ENCODE measurements around the gene ZSWIM4. TPM values are rescaled to one million over a fixed set of nuclear protein-coding genes. Genes with fewer than 3 reads are reported as not detected.

Gene ZSWIM4
- total RNA-seq, 2 donors from 2014 or later = 4.2 to 5.3 TPM

DNA sequence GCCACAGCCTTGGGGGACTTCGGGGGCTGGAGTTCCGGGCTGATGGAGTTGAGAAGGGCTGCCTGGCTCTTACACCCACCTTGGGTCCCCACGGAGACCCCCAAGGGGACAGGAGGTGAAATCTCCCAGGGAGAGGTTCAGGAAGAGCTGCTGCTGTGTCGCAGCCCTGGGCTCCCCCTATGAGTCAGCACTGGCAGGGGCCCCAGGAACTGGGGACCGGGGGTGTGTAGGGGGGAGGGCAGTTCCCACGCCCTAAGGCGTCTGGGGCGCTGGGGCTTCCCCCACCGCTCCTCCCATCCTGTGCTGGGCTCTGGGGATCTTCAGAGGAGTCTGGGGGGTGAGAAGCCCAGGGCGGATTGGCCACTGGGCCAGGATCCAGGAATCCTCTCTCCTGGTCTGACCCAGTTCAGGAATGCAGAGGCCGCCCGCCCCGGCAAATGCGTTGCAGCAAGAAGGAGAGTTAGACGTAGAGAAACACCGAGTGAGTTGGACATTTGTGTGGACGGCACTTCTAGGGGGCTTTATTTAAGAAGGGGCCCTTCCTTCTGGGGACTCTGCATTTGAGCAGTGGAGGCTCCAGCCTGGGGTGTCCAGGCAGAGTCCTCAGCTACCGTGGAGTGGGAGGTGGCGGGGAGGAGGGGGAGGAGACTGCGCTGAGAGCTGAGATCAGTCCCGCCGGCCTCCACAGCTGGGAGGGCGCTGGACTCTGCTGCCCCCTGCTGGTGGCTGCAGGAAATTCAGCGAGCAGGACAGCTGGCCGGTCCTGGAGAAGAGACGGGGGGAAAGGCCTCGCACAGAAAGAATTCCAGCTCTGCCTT, 66.7 kb downstream of the ZSWIM4 start:
- H3K27me3 Mint-ChIP-seq = peaks cover 22% of the 10 kb centered on the region
- H3K4me3 Mint-ChIP-seq = peak overlapping the region; percentile 97
- peak; percentile 91 for ATAC-seq
- peaks cover 9% of the 10 kb centered on the region for H3K36me3 Mint-ChIP-seq (ENCODE audit: low read depth)
- DNase-seq = peak; percentile 83 to 91 (median 86)
- H3K9me3 ChIP-seq (ENCODE audit: control insufficient read depth, low read length, poor library complexity, severe bottlenecking) = no peaks in the 10 kb centered on the region
- peak overlapping the region; percentile 99 for H3K27ac Mint-ChIP-seq
- peaks cover 38% of the 10 kb centered on the region for H3K4me1 Mint-ChIP-seq

DNA sequence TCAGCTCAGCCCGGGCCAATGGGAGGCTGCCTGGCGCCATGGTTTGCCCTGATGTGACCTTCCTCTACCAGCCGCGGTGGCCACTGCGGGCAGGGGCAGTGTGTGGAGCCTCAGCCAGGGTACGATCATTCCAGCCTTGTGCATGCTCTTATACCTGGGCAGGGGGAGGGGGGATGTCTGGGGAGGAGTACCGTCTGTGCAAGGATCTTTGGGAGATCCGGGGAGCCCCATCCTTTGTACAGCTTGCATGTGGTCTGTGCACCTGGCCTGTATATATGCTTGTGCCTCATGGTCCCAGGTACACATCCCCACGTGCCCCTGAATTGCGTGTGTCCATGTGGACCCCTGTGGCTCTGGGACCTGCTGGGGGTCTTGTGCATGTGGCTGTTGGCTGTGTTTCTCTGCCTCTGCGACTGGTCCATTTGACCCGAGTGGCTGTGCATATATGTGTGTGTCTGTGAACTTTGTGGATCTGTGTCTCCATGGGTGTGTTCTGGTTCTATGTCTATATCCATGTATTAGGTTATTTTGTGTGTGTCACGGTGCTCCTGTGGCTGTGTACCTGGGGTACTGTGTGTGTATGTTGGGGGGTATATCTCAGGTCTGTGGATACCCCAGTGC, 68.9 kb downstream of the ZSWIM4 start:
- H3K9me3 ChIP-seq (ENCODE audit: control insufficient read depth, low read length, poor library complexity, severe bottlenecking) = no peaks in the 10 kb centered on the region
- ATAC-seq (no peak), DNase-seq (no peak)
- H3K27me3 Mint-ChIP-seq = peaks cover 33% of the 10 kb centered on the region
- H3K4me1 Mint-ChIP-seq = peaks cover 40% of the 10 kb centered on the region
- H3K36me3 Mint-ChIP-seq (ENCODE audit: low read depth) = peaks cover 11% of the 10 kb centered on the region
- H3K4me3 Mint-ChIP-seq = peak overlapping the region; percentile 87
- peak overlapping the region; percentile 45 for H3K27ac Mint-ChIP-seq

DNA sequence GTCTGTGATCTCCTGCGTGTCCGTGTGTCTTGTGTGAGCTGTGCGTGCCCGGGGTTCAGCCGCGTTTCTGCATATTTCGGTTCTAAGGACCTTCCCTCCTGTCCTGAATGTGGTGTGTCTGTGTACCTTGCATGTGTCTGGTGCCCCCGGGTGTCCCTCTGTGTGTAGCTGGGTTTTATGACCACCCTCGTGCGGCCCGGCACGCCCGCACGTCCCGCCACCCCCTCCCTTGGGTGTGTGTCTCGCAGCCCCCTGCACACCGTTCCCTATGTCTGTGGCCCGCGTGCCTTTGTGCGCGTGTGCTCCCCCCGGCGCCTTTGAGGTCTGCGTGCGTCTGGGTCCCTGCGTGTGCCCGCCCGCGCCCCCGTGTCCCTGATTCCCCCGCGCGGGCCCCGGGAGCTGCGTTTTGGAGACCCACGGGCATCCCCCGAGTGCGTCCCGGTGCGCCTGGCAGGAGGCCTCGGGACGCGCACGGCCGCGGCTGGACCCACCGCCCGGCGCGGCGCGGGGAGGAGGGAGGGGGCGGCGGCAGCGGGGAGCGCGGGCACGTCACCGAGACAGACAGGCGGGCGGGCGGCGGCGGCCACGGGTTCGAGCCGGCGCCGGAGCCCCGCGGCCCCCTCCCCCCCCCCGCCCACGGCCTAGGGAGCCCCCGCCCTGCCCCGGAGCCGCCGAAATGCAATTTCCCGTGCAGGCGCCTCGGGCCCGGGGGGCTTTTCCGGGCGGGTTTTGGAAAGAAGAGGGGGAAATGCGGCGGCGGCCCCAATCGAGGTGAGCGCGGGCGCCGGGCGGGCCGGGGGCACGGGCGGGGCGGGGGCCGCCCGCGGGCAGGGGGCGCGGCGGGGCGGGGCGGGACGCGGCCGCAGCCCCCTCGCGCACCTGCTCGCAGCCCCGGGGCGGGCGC, 69.7 kb downstream of the ZSWIM4 start:
- Mint-ChIP-seq H3K27ac (peak overlapping the region; percentile 45), H3K4me3 (peak overlapping the region; percentile 87)
- DNase-seq = no peak

DNA sequence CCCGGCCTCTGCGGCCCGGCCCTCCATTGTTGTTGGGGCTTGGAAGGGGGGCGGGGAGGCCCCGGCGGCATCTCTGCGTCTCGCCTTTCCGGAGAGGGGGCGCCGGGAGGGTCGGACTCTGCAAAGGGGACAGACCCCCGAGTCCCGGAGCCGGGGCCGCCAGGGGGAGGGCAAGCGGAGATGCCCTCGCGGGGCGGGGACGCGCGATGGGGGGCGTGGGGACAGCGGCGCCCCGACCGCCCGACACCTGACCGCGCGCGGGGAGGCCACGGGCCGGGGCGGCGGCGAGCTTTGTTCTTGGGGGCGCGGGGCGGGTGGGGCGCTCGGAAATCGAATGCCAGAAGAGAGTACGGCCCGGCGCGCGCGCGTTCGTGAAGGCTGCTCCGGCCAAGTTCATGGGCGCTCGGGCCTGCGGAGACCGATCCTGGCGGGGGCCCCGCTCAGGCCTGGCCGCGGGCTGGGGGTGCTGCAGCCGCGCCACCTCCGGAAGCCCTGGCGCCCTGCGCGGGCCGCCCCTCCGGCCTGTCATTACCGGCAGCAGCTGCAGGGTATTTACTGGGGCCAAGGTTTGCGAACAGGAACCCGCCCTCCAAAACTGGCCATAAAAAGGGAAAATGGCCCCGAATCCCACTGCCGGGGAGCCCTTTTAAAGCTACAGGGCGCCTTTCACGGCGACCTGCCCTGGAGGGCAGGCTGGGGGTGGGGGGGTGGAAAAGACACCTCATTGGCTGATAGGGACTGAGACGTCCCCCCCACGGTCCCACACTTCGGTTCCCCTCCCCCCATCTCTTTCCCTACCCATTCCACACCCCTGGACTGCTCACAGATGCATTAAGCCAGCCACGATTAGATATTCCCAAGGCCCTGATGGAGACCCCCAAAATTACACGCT, 70.6 kb downstream of the ZSWIM4 start:
- peaks cover 34% of the 10 kb centered on the region for H3K4me1 Mint-ChIP-seq
- peak overlapping the region; percentile 87 for H3K4me3 Mint-ChIP-seq
- DNase-seq (no peak), ATAC-seq (no peak)
- no peaks in the 10 kb centered on the region for H3K9me3 ChIP-seq (ENCODE audit: control insufficient read depth, low read length, poor library complexity, severe bottlenecking)
- peaks cover 33% of the 10 kb centered on the region for H3K27me3 Mint-ChIP-seq
- peaks cover 11% of the 10 kb centered on the region for H3K36me3 Mint-ChIP-seq (ENCODE audit: low read depth)
- H3K27ac Mint-ChIP-seq = peak overlapping the region; percentile 29

More for the DNA sequence above, 69.7 kb downstream of the ZSWIM4 start:
- Mint-ChIP-seq H3K36me3 (ENCODE audit: low read depth) (peaks cover 11% of the 10 kb centered on the region), H3K27me3 (peaks cover 33% of the 10 kb centered on the region), H3K4me1 (peaks cover 36% of the 10 kb centered on the region)
- no peaks in the 10 kb centered on the region for H3K9me3 ChIP-seq (ENCODE audit: control insufficient read depth, low read length, poor library complexity, severe bottlenecking)
- no peak for ATAC-seq

DNA sequence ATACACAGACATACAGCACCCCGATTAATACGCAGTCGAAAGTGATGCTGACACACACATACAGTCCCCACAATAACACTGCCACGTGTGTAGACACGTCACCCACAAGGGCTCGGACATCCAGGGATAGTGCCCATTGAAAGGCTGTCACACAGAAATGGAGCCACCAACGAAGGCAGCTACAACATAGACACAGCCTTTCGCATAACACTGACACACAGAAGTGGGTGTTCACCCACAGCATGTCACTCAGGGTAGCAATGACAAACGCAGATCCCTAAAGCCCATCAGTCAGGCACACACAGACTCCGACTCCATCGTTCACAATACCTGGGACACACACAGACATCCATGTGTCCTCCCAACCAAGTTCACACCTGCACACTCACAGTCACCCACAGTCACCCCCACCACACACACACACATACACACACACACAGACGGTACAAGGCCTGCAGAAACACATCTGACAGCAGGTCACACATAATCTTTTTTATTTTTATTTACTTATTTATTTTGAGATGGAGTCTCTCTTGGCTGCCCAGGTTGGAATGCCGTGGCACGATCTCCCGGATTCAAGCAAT, 71.3 kb downstream of the ZSWIM4 start:
- no peaks in the 10 kb centered on the region for H3K9me3 ChIP-seq (ENCODE audit: control insufficient read depth, low read length, poor library complexity, severe bottlenecking)
- Mint-ChIP-seq H3K36me3 (ENCODE audit: low read depth) (peaks cover 11% of the 10 kb centered on the region), H3K4me3 (peak overlapping the region; percentile 85), H3K27ac (peak overlapping the region; percentile 29), H3K4me1 (peaks cover 29% of the 10 kb centered on the region), H3K27me3 (peaks cover 33% of the 10 kb centered on the region)
- ATAC-seq (no peak), DNase-seq (no peak)

DNA sequence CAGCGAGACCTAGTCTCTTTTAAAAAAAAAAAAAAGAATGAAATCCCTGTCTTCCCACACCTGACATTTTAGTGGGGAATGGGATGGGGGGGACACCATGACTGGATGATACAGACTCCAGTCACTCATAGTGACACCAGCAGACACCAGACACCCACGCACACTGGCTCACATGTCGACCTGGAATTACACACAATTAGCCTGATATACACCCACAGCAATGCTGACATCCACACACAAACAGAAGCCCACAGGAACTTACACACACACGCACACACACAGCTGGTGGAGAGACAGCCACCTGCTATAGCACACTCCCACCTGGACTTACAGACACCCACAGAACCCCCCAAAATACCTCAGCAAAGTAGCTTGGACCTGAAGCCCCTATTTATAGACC, 73.4 kb downstream of the ZSWIM4 start:
- ATAC-seq (no peak), DNase-seq (no peak)
- Mint-ChIP-seq H3K4me3 (no peak overlapping the region), H3K4me1 (peaks cover 24% of the 10 kb centered on the region), H3K36me3 (ENCODE audit: low read depth) (peaks cover 11% of the 10 kb centered on the region), H3K27me3 (peaks cover 31% of the 10 kb centered on the region), H3K27ac (no peak overlapping the region)
- no peaks in the 10 kb centered on the region for H3K9me3 ChIP-seq (ENCODE audit: control insufficient read depth, low read length, poor library complexity, severe bottlenecking)

DNA sequence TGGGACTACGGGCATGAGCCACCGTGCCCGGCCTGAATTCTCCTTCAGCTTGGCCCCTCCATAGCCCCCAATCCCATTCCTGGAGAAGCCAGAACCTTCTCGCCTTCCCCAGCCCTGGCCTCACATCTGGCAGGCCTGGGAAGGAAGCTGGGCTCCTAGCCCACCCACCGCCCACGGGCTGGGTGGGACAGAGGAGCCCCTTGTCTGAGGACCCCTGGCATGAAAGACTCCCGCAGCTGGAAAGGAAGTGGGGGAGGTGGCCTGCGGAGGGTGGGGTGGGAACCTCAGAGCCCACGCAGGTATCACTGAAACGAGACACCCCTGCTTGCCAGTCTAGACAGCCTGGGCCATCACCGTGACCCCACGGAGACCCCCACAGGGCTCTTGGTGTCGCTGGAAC, 74.0 kb downstream of the ZSWIM4 start:
- no peak overlapping the region for H3K27ac Mint-ChIP-seq
- peaks cover 28% of the 10 kb centered on the region for H3K27me3 Mint-ChIP-seq
- no peak overlapping the region for H3K4me3 Mint-ChIP-seq
- H3K36me3 Mint-ChIP-seq (ENCODE audit: low read depth) = peaks cover 11% of the 10 kb centered on the region
- ATAC-seq (no peak), DNase-seq (no peak)
- H3K4me1 Mint-ChIP-seq = peaks cover 18% of the 10 kb centered on the region
- no peaks in the 10 kb centered on the region for H3K9me3 ChIP-seq (ENCODE audit: control insufficient read depth, low read length, poor library complexity, severe bottlenecking)

DNA sequence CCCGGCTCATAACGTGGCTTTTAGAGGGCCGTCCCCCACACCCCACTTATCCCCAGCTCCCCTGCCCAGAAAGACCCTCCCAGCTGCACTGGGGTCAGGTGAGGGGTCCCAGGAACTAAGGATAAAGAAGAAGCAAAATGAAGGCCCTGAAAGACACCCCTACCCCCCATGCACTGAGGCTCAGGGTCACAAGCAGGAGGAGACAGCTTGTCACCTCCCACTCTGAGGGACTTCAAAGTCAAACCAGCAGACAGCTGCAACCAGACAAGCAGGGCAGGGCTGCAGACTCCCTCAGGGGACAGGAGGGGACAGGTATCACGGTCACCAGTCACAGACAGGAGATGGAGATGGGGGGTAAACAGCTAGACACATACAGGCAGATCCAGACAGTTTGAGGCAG, 75.6 kb downstream of the ZSWIM4 start:
- Mint-ChIP-seq H3K27me3 (peaks cover 28% of the 10 kb centered on the region), H3K36me3 (ENCODE audit: low read depth) (peaks cover 7% of the 10 kb centered on the region), H3K4me1 (peaks cover 14% of the 10 kb centered on the region), H3K4me3 (no peak overlapping the region), H3K27ac (no peak overlapping the region)
- ATAC-seq (no peak), DNase-seq (no peak)
- H3K9me3 ChIP-seq (ENCODE audit: control insufficient read depth, low read length, poor library complexity, severe bottlenecking) = no peaks in the 10 kb centered on the region

DNA sequence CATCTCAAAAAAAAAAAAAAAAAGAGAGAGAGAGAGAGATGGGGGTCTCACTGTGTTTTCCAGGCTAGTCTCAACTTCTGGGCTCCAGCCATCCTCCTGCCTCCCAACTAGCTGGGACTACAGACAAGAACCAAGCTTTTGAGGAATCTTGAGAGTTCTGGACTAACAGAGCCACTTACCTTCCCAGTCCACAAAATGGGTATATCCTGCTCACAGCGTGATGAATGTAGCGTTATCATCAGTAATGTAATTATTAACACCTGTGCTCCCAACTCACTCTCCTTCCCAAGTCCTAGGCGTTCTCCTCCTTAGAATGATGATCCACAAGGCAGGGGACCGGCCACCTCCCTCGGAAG, 77.1 kb downstream of the ZSWIM4 start:
- ATAC-seq = no peak
- Mint-ChIP-seq H3K27me3 (peaks cover 15% of the 10 kb centered on the region), H3K4me1 (peaks cover 7% of the 10 kb centered on the region), H3K4me3 (peak overlapping the region; percentile 64), H3K27ac (no peak overlapping the region), H3K36me3 (ENCODE audit: low read depth) (peaks cover 2% of the 10 kb centered on the region)
- H3K9me3 ChIP-seq (ENCODE audit: control insufficient read depth, low read length, poor library complexity, severe bottlenecking) = no peaks in the 10 kb centered on the region
- no peak for DNase-seq

DNA sequence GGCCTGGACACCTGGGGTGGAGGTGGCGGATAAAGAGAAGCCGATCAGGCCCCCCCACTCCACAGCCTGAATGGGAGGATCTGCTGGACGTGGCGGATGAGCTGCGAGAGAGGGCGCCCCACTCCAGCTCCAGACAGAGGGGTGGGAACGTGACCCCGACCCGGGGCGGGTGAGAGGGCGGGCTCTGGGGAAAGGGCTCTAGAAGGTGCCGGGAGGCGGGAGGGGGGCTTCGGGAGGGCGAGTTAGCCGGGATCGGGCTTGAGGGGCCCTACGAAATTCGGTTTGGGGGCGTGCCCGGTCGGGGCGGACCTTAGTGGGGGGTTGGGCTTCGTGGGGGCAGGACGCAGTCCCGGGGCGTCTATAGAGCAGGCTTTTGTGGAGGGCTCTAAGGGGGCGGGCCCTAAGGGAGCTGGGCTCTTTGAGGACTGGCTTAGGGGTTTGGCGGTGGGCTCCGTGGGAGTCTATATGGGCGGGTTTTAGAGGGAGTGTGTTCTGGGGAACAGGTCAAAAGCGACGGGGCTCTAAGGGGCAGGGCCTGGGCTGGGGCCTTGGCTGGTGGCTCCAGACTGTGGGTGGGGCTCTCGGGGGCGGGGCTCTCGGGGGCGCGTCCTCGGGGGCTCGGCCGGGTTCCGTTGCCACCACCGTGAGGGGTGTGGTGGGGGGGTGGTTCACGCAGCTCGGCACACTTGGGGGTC, 77.6 kb downstream of the ZSWIM4 start:
- peaks cover 7% of the 10 kb centered on the region for H3K4me1 Mint-ChIP-seq
- no peak for DNase-seq
- peaks cover 2% of the 10 kb centered on the region for H3K36me3 Mint-ChIP-seq (ENCODE audit: low read depth)
- ATAC-seq = peak; percentile 81
- H3K27me3 Mint-ChIP-seq = peaks cover 10% of the 10 kb centered on the region
- H3K4me3 Mint-ChIP-seq = peak overlapping the region; percentile 64
- H3K27ac Mint-ChIP-seq = no peak overlapping the region
- H3K9me3 ChIP-seq (ENCODE audit: control insufficient read depth, low read length, poor library complexity, severe bottlenecking) = no peaks in the 10 kb centered on the region

DNA sequence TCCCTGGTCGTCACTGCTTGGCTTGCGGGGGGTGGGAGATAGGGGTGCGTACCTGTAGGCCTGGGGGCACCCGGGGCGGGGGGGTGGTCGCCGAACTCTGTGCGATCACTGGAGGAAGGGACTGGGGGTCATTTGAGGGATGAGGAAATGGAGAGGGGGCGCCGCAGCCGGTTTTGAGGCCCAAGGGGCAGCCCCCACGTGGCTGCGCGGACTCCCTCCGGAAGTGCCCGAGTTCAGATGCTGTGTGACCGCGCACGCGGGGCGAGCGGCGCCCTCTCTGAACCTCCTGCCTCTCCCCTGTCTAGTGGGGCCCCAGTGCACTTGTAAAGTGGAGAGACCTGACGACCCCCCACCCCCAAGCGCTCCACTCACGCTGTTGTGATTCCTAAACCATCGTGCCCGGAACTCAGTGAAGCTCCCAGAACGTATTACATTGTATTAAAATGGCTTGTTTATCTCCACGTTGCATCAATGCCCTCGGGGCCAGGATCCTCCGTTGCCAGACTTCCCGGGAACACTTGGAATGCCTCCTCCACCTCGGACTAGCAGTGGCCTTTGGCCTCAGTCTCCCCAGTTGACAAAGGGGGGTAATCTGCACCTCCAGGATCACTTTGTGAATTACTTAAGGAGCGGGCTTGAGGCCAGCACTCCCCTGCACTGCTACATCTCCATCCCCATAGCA, 78.7 kb downstream of the ZSWIM4 start:
- Mint-ChIP-seq H3K4me1 (peaks cover 5% of the 10 kb centered on the region), H3K27ac (no peak overlapping the region), H3K36me3 (ENCODE audit: low read depth) (no peaks in the 10 kb centered on the region), H3K27me3 (peaks cover 8% of the 10 kb centered on the region), H3K4me3 (no peak overlapping the region)
- DNase-seq (no peak), ATAC-seq (no peak)
- no peaks in the 10 kb centered on the region for H3K9me3 ChIP-seq (ENCODE audit: control insufficient read depth, low read length, poor library complexity, severe bottlenecking)
